OCI-LY1 (cell line): ENCODE data around the gene RPL4.

Source experiments
- H2AFZ ChIP-seq: fragments of 200-600 bp; sonication (generic), shearing (Covaris generic); 2 replicates; pipeline ENCODE4 v1.6.0; 2014; ENCODE audit warnings: antibody characterized with exemption, mild to moderate bottlenecking, low read length
- H3F3A ChIP-seq: fragments of 200-600 bp; sonication (generic), shearing (Covaris generic); 2 replicates; pipeline ENCODE4 v1.6.0; 2014; ENCODE audit warnings: mild to moderate bottlenecking, antibody characterized with exemption, low read length, moderate library complexity; ENCODE audit not compliant: insufficient read depth
- H3K27ac ChIP-seq: fragments of 200-600 bp; sonication (generic); 2 replicates; pipeline ENCODE4 v1.5.1; 2014; ENCODE audit warnings: low read length, mixed run types, mild to moderate bottlenecking, low read depth; ENCODE audit not compliant: poor library complexity, severe bottlenecking
- H3K27me3 ChIP-seq: fragments of 200-600 bp; sonication (generic); 2 replicates; pipeline ENCODE4 v1.6.0; 2014; ENCODE audit warnings: antibody characterized with exemption, mild to moderate bottlenecking, low read length, moderate library complexity; ENCODE audit not compliant: insufficient read depth
- H3K36me3 ChIP-seq: fragments of 200-600 bp; sonication (generic); 2 replicates; pipeline ENCODE4 v1.6.1; 2014; ENCODE audit warnings: mild to moderate bottlenecking, antibody characterized with exemption, low read length, moderate library complexity, mixed read lengths; ENCODE audit not compliant: insufficient read depth
- H3K4me1 ChIP-seq: fragments of 200-600 bp; sonication (generic); 2 replicates; pipeline ENCODE4 v1.5.1; 2014; ENCODE audit warnings: mild to moderate bottlenecking, low read length, moderate library complexity; ENCODE audit not compliant: insufficient read depth, severe bottlenecking
- H3K4me2 ChIP-seq: fragments of 200-600 bp; sonication (generic), shearing (Covaris generic); 2 replicates; pipeline ENCODE4 v1.6.1; 2014; ENCODE audit warnings: low read length
- H3K4me3 ChIP-seq: fragments of 200-600 bp; sonication (generic); 2 replicates; pipeline ENCODE4 v1.5.1; 2014; ENCODE audit warnings: low read length, low read depth, mild to moderate bottlenecking, mixed read lengths; ENCODE audit not compliant: poor library complexity, severe bottlenecking
- H3K79me2 ChIP-seq: fragments of 200-600 bp; shearing (Covaris generic); 2 replicates; pipeline ENCODE4 v1.6.1; 2016; ENCODE audit warnings: mixed run types, low read length, mixed read lengths; ENCODE audit not compliant: insufficient read depth
- H3K9ac ChIP-seq: fragments of 200-600 bp; sonication (generic), shearing (Covaris generic); 2 replicates; pipeline ENCODE4 v1.6.1; 2014; ENCODE audit warnings: mild to moderate bottlenecking, low read length, mixed read lengths
- H3K9me2 ChIP-seq: fragments of 200-600 bp; sonication (generic), shearing (Covaris generic); 2 replicates; pipeline ENCODE4 v1.6.1; 2014; ENCODE audit warnings: low read depth, mild to moderate bottlenecking, low read length, mixed read lengths
- H3K9me3 ChIP-seq: fragments of 200-600 bp; shearing (Covaris generic); 2 replicates; pipeline ENCODE4 v1.6.1; 2014; ENCODE audit warnings: low read length, mixed read lengths
- H4K20me1 ChIP-seq: fragments of 200-600 bp; sonication (generic), shearing (Covaris generic); 2 replicates; pipeline ENCODE4 v1.6.0; 2016; ENCODE audit warnings: mild to moderate bottlenecking, low read length; ENCODE audit not compliant: insufficient read depth
- EZH2 ChIP-seq: fragments of 200-600 bp; sonication (generic), shearing (Covaris generic); IDR thresholded peaks from 2 replicates; pipeline ENCODE4 v1.8.0; 2017; ENCODE audit warnings: borderline replicate concordance, mixed run types, mild to moderate bottlenecking, antibody characterized with exemption, low read length, moderate library complexity, mixed read lengths
- TF ChIP-seq, protein P1 (sequence below): fragments of 200-600 bp; sonication (generic), shearing (Covaris generic); IDR thresholded peaks from 2 replicates; pipeline ENCODE4 v1.5.1; 2017; ENCODE audit warnings: mild to moderate bottlenecking, antibody characterized with exemption, low read length, moderate library complexity, mixed read lengths

RPL4 gene

DNA sequence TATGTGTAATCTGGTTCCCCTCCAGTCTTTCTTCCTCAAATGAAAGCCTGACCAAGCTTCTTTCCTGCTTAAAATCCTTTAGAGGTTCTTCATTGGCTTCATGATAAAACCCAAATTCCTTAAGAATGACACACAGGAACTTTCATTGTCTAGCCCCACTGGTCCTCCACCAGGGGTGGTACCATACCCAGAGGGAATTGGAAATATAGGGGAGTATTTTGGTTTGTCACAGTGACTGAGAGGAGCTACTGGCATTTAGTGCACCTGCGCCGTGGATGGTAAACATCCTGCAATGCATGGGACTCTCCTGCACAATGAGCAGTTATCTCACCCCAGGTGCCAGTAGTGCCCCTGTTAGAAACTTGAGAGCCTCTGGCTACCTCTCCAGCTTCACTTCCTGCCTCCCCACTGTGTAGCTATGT lies 11.3 kb upstream of the RPL4 start:
- H3K27ac ChIP-seq: no peak overlapping the region
- no peaks in the 10 kb centered on the region for H3K9me2 ChIP-seq
- peaks cover 68% of the 10 kb centered on the region for H3K36me3 ChIP-seq
- peaks cover 5% of the 10 kb centered on the region for H3K4me1 ChIP-seq
- H3K79me2 ChIP-seq: no peaks in the 10 kb centered on the region
- no peak overlapping the region for H3K9ac ChIP-seq
- no peak overlapping the region for H3K4me3 ChIP-seq
- no peaks in the 10 kb centered on the region for H4K20me1 ChIP-seq
- TF ChIP-seq, protein P1, sequence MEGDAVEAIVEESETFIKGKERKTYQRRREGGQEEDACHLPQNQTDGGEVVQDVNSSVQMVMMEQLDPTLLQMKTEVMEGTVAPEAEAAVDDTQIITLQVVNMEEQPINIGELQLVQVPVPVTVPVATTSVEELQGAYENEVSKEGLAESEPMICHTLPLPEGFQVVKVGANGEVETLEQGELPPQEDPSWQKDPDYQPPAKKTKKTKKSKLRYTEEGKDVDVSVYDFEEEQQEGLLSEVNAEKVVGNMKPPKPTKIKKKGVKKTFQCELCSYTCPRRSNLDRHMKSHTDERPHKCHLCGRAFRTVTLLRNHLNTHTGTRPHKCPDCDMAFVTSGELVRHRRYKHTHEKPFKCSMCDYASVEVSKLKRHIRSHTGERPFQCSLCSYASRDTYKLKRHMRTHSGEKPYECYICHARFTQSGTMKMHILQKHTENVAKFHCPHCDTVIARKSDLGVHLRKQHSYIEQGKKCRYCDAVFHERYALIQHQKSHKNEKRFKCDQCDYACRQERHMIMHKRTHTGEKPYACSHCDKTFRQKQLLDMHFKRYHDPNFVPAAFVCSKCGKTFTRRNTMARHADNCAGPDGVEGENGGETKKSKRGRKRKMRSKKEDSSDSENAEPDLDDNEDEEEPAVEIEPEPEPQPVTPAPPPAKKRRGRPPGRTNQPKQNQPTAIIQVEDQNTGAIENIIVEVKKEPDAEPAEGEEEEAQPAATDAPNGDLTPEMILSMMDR: no peak
- TF ChIP-seq EZH2: no peak
- no peak overlapping the region for H3K4me2 ChIP-seq
- no peaks in the 10 kb centered on the region for H3K9me3 ChIP-seq
- no peaks in the 10 kb centered on the region for H3K27me3 ChIP-seq
- no peaks in the 10 kb centered on the region for H3F3A ChIP-seq
- no peak overlapping the region for H2AFZ ChIP-seq

- Histone ChIP-seq H3K4me2 (no peak overlapping the region), H3K79me2 (no peaks in the 10 kb centered on the region), H3K27me3 (no peaks in the 10 kb centered on the region), H4K20me1 (no peaks in the 10 kb centered on the region), H3K9me2 (no peaks in the 10 kb centered on the region), H2AFZ (no peak overlapping the region), H3K36me3 (peaks cover 55% of the 10 kb centered on the region), H3F3A (no peaks in the 10 kb centered on the region), H3K4me1 (peaks cover 5% of the 10 kb centered on the region), H3K27ac (no peak overlapping the region), H3K9ac (no peak overlapping the region), H3K9me3 (no peaks in the 10 kb centered on the region), H3K4me3 (no peak overlapping the region)
- TF ChIP-seq, protein P1: no peak
- no peak for TF ChIP-seq EZH2
Measured at GRCh38 chr15:66514586-66514985, 9.9 kb upstream of the RPL4 start.

DNA sequence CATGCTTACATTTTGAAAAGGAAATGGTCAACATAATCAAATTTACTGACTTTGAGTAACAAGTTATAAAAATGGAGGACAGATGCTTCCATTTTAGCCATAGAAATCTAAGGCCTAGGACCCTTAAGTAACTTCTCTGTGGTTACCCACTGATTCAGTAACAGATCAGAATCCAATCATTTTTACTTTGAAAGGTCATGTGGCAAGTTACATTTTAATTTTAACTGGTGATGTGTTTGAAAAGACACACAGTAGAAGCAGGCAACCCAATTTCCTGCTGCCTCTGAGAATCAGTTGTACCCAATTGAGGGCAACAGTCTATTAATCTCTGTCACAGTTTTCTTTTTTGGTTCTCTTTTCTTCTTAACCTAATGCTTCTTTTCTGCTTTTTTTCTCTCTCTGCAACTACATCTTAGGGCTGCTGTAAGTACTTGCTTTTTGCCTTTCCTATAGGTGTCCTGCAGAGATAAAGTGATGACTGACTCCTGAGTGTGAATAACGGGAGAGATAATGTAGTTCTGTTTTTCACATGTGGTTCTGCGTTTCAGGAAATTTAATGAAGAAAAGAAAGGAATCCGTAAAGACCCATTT lies 3.7 kb upstream of the RPL4 start:
- peaks cover 32% of the 10 kb centered on the region for H3K79me2 ChIP-seq
- no peak for TF ChIP-seq EZH2
- TF ChIP-seq, protein P1: no peak
- no peak overlapping the region for H3K4me3 ChIP-seq
- H3K27me3 ChIP-seq: no peaks in the 10 kb centered on the region
- peaks cover 20% of the 10 kb centered on the region for H3K4me1 ChIP-seq
- H3K27ac ChIP-seq: no peak overlapping the region
- H3F3A ChIP-seq: 0 out of 2 replicates have a peak, but pooled peaks cover 4% of the 10 kb centered on the region
- H2AFZ ChIP-seq: no peak overlapping the region
- no peak overlapping the region for H3K9ac ChIP-seq
- H3K36me3 ChIP-seq: peaks cover 20% of the 10 kb centered on the region
- H4K20me1 ChIP-seq: no peaks in the 10 kb centered on the region
- H3K9me3 ChIP-seq: no peaks in the 10 kb centered on the region
- no peak overlapping the region for H3K4me2 ChIP-seq
- H3K9me2 ChIP-seq: no peaks in the 10 kb centered on the region
